Subcutaneous adipose tissue (tissue), 4 donors: ENCODE results near the gene TP63. TPM values are rescaled to one million over a fixed set of nuclear protein-coding genes. Genes with fewer than 3 reads are reported as not detected.

ENCODE experiments used
- total RNA-seq, 4 donors: library from RNA; depleted of rRNA; stranded (reverse); fragments of >200 nt; gene quantifications; one replicate each; pipeline ENCODE4 v1.1.0, GENCODE V29; 2016
- TF ChIP-seq, protein P1 (sequence below): fragments of 450-650 bp; IDR thresholded peaks from one replicate; pipeline ENCODE4 v1.5.1; 2016; ENCODE audit warnings: low read depth, mild to moderate bottlenecking, control low read depth, antibody characterized with exemption, moderate library complexity

Gene TP63
- total RNA-seq, 4 donors from 2014 or later: 0.17 to 0.44 TPM; not detected in 2

DNA sequence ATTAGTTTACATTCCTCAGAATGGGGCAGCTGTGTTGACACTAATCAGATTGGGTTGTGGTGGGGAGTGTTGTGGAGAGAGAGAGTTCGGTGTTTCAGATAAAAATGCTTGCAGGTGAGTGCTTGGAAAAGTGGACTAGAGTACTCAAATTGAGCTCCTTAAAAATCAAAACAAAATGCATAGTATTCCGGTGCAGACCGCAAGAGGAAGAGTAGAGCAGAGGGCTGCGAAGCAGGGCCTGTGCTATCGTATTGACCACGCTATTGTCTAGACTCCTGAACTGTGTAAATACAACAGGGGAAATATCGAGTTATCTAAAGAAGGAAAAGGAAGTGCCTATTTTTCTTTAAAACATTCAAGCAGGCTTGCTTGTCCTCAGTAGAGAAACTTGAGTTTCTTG, 159.5 kb downstream of the TP63 start:
- TF ChIP-seq, protein P1, sequence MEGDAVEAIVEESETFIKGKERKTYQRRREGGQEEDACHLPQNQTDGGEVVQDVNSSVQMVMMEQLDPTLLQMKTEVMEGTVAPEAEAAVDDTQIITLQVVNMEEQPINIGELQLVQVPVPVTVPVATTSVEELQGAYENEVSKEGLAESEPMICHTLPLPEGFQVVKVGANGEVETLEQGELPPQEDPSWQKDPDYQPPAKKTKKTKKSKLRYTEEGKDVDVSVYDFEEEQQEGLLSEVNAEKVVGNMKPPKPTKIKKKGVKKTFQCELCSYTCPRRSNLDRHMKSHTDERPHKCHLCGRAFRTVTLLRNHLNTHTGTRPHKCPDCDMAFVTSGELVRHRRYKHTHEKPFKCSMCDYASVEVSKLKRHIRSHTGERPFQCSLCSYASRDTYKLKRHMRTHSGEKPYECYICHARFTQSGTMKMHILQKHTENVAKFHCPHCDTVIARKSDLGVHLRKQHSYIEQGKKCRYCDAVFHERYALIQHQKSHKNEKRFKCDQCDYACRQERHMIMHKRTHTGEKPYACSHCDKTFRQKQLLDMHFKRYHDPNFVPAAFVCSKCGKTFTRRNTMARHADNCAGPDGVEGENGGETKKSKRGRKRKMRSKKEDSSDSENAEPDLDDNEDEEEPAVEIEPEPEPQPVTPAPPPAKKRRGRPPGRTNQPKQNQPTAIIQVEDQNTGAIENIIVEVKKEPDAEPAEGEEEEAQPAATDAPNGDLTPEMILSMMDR: no peak

DNA sequence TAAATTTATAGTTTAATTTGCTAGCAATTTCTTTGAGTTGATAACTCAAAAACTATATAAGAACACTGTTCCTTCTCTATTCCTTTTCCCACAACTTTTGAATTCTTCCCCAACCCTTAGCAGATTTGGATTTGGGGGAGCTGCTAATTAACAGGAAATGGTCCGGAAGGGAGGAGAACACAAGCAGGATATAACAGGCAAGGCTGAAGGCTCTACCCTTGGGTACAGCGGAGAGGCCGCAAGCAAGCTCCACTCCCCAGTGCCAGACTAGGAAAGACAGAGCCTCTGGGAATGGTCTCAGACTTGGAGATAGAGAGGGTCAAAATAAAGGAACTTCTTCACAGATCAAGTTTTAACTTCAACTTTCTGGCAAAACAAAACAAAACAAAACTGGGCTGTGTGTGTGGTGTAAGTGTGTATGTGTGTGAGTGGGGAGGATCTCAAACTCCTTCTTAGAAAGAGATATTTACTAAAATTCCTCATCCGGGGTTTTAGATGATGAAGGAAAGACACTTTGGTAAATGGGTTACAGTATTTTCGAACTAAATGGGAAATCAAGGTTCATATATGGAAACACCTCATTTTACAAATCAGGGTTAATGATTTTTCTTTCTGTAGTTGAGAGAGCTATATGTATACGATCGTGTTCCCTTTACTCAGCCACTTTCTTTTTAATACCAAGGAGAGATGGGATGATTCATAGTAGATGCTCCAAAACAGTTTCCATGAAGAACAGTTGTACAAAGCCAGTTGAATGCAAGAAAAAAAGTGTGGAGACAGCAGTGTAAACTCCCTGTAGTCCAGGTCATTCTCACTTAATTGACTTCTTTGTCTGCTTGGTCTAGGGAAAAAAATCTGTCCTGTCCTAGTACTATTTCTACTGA, 161.1 kb downstream of the TP63 start:
- TF ChIP-seq, protein P1: no peak

DNA sequence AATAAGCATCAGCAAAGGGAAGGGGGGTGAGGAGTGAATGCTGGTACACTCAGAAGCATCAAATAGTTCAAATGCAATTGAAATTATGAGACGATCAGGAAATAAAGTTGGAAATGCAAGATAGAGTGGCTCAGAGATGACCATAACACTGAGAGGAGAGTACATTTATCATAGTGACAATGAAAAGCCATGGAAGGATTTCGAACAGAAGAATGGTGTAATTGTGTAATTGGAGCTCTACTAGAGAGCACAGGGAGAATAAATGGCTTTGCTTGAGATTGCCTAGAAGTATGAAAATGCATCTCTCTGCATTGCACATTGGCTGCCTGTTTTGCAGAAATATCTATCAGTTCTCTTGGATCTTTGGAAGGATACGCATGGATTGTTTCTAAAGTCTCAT, 163.3 kb downstream of the TP63 start:
- TF ChIP-seq, protein P1: no peak

DNA sequence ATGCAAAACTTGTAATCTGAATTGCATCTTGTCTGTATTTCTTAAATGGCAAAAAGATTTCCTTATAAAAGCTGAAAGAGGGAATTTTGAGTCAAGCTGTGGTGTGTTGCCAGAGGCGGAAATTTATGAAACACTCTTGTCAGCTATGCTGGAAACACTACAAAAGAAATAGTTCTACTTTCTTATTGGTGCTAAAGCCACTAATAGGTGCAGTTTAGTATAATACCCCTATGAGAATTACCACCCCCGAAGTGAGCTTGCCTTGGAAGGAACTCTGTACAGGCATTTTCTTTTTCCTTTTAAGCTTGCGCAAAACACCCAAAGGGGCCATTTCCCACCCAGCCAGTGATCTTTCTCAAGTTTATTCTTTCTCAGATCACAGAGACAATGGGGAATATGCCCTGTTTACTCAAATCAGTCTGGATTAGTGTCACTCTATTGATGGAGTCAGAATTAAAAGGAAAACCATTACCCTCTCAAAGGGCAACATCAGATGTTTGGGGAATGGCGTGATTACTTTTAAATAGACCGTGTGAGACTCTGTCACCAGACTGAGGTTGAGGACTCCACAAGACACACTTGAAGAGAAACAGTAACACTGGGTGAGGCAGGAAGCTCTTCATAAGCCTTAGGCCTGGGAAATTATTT, 166.0 kb downstream of the TP63 start:
- TF ChIP-seq, protein P1: no peak

DNA sequence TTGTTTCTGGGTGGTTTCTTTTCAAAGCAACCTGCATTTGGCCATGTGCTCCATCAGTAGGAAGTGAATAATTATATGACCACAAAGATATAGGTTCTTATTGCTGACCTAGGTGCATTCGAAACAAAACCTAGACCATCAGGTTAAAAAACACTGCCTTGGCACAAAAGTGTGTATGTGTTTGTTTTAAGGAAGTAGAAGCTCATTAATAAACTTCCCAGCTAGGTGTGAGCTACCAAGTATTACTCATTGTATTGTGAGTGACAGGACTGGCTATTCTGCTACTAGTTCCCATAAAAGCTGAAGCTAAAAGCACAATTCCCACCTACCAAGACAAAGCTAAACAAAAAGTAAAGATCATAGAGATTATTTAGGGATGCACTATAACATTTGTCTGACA, 168.2 kb downstream of the TP63 start:
- TF ChIP-seq, protein P1: no peak

DNA sequence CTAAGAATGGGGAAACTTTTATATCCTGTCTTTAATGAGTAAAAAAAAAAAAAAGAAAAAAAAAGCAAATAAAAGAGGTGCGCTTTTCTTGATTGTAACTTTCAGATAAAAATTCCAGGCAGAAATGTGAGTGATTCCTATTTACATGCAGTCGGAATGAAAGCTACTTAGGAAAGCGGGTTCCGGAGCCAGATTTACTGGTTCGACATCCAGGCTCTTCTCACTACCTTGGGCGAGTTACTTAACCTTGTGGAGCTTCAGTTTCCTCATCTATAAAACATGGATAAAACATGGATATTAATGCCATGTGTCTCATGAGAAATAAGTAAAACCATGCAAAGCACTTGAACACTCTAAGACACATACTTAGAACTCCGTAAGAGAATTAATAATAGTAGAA, 169.2 kb downstream of the TP63 start:
- TF ChIP-seq, protein P1: no peak

DNA sequence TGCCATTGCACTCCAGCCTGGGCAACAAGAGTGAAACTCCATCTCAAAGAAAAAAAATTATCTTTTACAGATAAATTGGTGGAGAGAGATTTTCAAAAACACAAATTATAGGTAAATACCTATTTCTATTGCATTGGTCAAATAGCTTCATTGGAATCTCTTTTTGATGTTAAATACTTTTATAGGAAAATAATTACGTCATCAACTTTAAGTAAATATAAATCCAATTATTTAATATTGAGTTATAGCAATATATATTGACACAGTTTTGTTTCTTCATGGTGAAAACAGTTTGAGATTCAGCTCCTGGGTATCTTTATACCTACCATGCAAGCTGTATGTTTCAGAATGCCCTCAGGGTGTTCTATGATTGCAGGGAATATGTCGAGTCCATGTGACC, 172.1 kb downstream of the TP63 start:
- TF ChIP-seq, protein P1: no peak
